ENCODE measurements around the gene OR10A4. TPM values are rescaled to one million over a fixed set of nuclear protein-coding genes. Genes with fewer than 3 reads are reported as not detected.
"Not testable (repeated sequence)": the region's sequence is repeated elsewhere in the genome, so short reads cannot be mapped to it uniquely, and the experiment has no call there.

The OR10A4 gene
- total and polyA plus RNA-seq, 3 donors from 2014 or later: not detected

GRCh38 chr11:6843670-6844069, 32.8 kb upstream of the OR10A4 start:
- 68 to 79% methylated on average over 2 of the region's 2 CpGs for WGBS, 2 donors

GRCh38 chr11:6844356-6844755, 32.1 kb upstream of the OR10A4 start:
- 92 to 93% methylated on average over 5 of the region's 5 CpGs for WGBS, 2 donors
- no peaks in the 10 kb centered on the region for H3K36me3 ChIP-seq (ENCODE audit: low read depth, missing control alignments)
- no peaks in the 10 kb centered on the region for H3K27me3 ChIP-seq
- no peak overlapping the region for H3K4me3 ChIP-seq
- H3K27ac ChIP-seq: no peak overlapping the region
- no peak for TF ChIP-seq POLR2A (IDR thresholded peaks at IDR 0.05)
- TF ChIP-seq, protein P1, sequence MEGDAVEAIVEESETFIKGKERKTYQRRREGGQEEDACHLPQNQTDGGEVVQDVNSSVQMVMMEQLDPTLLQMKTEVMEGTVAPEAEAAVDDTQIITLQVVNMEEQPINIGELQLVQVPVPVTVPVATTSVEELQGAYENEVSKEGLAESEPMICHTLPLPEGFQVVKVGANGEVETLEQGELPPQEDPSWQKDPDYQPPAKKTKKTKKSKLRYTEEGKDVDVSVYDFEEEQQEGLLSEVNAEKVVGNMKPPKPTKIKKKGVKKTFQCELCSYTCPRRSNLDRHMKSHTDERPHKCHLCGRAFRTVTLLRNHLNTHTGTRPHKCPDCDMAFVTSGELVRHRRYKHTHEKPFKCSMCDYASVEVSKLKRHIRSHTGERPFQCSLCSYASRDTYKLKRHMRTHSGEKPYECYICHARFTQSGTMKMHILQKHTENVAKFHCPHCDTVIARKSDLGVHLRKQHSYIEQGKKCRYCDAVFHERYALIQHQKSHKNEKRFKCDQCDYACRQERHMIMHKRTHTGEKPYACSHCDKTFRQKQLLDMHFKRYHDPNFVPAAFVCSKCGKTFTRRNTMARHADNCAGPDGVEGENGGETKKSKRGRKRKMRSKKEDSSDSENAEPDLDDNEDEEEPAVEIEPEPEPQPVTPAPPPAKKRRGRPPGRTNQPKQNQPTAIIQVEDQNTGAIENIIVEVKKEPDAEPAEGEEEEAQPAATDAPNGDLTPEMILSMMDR (IDR thresholded peaks at IDR 0.05): no peak
- H3K4me1 ChIP-seq: no peaks in the 10 kb centered on the region
- DNase-seq: no peak
- intact Hi-C loops (cut with DNase I; ENCODE audit: low total_unique reads): no loop called here
- no peaks in the 10 kb centered on the region for H3K9me3 ChIP-seq

More at GRCh38 chr11:6843670-6844069, 32.8 kb upstream of the OR10A4 start:
- H3K4me3 ChIP-seq: no peak overlapping the region
- no peak for DNase-seq
- intact Hi-C loops (cut with DNase I; ENCODE audit: low total_unique reads): no loop called here
- H3K4me1 ChIP-seq: no peaks in the 10 kb centered on the region
- H3K9me3 ChIP-seq: no peaks in the 10 kb centered on the region
- no peak for TF ChIP-seq POLR2A (IDR thresholded peaks at IDR 0.05)
- TF ChIP-seq, protein P1 (IDR thresholded peaks at IDR 0.05): no peak
- no peaks in the 10 kb centered on the region for H3K36me3 ChIP-seq (ENCODE audit: low read depth, missing control alignments)
- H3K27me3 ChIP-seq: no peaks in the 10 kb centered on the region
- H3K27ac ChIP-seq: no peak overlapping the region

DNA sequence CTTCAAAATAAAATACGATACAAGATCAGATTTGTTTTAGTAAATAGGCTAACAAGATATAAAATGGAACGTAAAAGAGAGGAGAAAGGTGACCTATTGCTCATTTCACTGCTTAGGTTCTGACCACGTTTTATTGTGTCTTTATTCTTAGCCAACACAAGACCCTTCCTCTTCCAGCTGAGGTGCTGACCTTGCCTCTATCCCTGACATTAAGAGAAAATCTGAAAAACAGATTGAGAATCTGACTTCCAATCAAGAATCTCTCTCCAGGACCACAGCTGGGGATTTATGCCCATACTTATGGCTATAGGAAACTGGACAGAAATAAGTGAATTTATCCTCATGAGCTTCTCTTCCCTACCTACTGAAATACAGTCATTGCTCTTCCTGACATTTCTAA, 31.0 kb upstream of the OR10A4 start, which contains the start of gene OR10A5:
OR10A5 (plus strand) TSS at position 301 of the 400 bp plus-strand sequence; CDS start at position 301, 0 bp downstream.
- WGBS, 2 donors: 78 to 84% methylated on average over 3 of the region's 3 CpGs
- TF ChIP-seq POLR2A (IDR thresholded peaks at IDR 0.05): no peak
- TF ChIP-seq, protein P1 (IDR thresholded peaks at IDR 0.05): no peak
- intact Hi-C loops (cut with DNase I; ENCODE audit: low total_unique reads): no loop called here
- Histone ChIP-seq H3K27me3 (no peaks in the 10 kb centered on the region), H3K36me3 (ENCODE audit: low read depth, missing control alignments) (no peaks in the 10 kb centered on the region), H3K4me1 (no peaks in the 10 kb centered on the region), H3K9me3 (no peaks in the 10 kb centered on the region), H3K4me3 (no peak within 1 kb of the TSS), H3K27ac (no peak within 1 kb of the TSS)
- no peak for DNase-seq

DNA sequence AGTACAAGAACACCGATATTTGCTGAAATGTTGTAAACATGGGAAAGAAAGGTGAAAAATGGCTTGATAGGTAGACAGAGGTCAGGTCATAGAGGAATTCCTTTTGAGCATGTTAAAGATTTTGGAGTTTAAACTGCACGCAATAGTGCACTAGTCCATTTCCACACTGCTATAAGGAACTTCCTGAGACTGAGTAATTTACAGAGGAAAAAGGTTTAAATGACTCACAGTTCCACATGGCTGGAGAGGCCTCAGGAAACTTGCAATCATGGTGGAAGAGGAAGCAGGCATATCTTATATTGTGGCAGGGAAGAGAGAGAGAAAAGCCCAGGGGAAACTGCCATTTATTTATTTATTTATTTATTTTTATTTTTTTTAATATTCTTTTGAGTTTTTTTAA, 25.9 kb upstream of the OR10A4 start:
- Histone ChIP-seq H3K9me3 (no peaks in the 10 kb centered on the region), H3K27me3 (no peaks in the 10 kb centered on the region), H3K36me3 (ENCODE audit: low read depth, missing control alignments) (no peaks in the 10 kb centered on the region), H3K4me3 (no peak overlapping the region), H3K27ac (no peak overlapping the region), H3K4me1 (no peaks in the 10 kb centered on the region)
- no peak for TF ChIP-seq POLR2A (IDR thresholded peaks at IDR 0.05)
- TF ChIP-seq, protein P1 (IDR thresholded peaks at IDR 0.05): no peak
- intact Hi-C loops (cut with DNase I; ENCODE audit: low total_unique reads): no loop called here
- WGBS, 2 donors: 89 to 95% methylated on average over 2 of the region's 2 CpGs
- DNase-seq: no peak

DNA sequence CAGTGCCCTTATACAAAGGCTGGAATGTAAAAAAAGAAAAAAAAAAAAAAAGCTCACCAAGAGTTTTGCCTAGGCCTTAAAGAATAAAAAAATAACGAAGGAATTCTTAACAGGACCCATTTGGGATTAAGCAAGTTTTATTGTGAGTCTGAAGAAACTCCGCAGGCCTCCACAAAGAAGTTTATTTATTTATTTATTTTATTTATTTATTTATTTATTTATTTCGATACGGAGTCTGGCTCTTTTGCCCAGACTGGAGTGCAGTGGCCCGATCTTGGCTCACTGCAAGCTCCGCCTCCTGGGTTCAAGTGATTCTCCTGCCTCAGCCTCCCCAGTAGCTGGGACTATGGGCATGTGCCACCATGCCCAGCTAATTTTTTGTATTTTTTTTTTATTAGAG, 21.6 kb upstream of the OR10A4 start:
- H3K4me3 ChIP-seq; DNase-seq; H3K27ac ChIP-seq; H3K27me3 ChIP-seq; intact Hi-C loops (cut with DNase I; ENCODE audit: low total_unique reads); H3K9me3 ChIP-seq; H3K36me3 ChIP-seq (ENCODE audit: low read depth, missing control alignments); H3K4me1 ChIP-seq: not testable (repeated sequence)
- WGBS, 2 donors: 94 to 95% methylated on average over 6 of the region's 6 CpGs

All from testis (tissue), 3 donors.